ENCODE measurements around the gene DNAH17. TPM values are rescaled to one million over a fixed set of nuclear protein-coding genes. Genes with fewer than 3 reads are reported as not detected.

The DNAH17 gene
- total and polyA plus RNA-seq, 2 of the 13 experiments (the other 11 are each of a cell fraction or from before 2014, with no cell fraction given), result 0.86 to 1.6 TPM

DNA sequence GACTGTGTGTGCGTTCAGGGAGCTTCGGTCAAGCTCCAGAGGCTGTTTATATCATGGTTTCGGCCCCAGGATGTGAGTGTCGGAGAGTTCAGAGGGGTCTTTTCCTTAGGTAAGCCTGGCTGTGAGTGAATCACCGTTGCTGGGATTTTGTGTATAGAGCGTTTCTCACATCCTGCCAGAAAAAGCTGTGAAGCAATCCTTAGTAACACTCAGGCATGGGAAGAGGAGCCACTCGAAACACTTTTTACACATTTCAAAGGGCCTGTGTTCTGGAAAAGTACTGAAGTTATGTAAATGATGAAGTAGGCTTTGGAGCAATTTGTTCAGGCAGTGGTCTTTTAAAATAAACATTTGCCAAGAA, 198.1 kb downstream of the DNAH17 start (continued):
- TF ChIP-seq, protein P1, sequence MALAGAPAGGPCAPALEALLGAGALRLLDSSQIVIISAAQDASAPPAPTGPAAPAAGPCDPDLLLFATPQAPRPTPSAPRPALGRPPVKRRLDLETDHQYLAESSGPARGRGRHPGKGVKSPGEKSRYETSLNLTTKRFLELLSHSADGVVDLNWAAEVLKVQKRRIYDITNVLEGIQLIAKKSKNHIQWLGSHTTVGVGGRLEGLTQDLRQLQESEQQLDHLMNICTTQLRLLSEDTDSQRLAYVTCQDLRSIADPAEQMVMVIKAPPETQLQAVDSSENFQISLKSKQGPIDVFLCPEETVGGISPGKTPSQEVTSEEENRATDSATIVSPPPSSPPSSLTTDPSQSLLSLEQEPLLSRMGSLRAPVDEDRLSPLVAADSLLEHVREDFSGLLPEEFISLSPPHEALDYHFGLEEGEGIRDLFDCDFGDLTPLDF (CRISPR knock-in tag; IDR thresholded peaks at IDR 0.05), result no peak
- TF ChIP-seq CEBPB (IDR thresholded peaks at IDR 0.05; ENCODE audit: borderline replicate concordance, low read depth, low read length), result peak; percentile 90

DNA sequence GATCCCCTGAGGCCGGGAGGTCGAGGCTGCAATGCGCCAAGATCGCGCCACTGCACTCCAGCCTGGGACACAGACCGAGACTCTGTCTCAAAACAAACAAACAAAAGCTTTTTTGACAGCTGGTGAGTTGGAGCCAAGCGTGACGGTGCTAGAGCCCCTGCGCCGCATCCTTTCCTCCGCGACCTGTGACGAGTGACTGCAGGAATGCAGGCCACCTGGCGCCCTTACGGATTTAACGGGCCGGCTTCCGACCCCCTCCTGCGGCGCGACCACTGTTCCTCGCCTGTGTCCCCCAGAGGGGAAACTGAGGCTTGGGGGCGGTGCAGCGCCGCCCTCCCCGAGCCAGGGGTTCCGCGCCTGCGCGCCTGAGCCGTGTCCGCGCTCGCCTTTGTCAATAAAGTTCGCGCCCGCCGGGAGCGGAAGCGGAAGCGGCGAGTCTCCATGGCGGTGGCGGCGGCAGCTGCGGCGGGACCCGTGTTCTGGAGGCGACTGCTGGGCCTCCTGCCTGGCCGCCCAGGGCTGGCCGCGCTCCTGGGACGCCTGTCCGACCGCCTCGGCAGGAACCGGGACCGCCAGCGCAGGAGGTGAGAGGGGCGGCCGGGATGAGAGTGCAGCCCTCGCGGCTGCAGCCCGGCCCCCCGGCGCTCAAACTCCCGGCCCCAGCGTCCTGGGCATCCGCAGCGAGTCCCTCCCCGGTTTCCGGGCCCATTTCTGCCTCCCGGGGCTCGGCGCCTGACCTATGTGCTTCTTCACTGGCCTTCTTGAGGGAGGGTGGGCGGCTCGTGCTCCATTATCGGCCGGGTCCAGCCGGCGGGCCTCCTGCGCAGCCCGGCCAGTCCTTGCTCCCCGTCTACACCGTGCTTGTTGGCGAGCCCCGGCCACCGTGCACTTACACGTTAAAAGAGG, 198.7 kb downstream of the DNAH17 start, which contains the start of gene PGS1:
Gene PGS1, plus strand, starts transcription at position 425 of the 906 bp plus-strand sequence. Its CDS starts 17 bp downstream, at position 442.
- Histone ChIP-seq H3K9me3 (ENCODE audit: low read length) (no peaks in the 10 kb centered on the region), H3K9ac (ENCODE audit: insufficient read depth, low read depth, low read length) (peak within 1 kb of the TSS; percentile 90), H3K4me1 (ENCODE audit: insufficient read depth, low read length) (peaks cover 78% of the 10 kb centered on the region), H4K20me1 (ENCODE audit: insufficient read depth, low read length) (peaks cover 10% of the 10 kb centered on the region; the same call in 1 of the 2 replicates), H3K27ac (ENCODE audit: extremely low read length, insufficient read depth, low read length) (peak within 1 kb of the TSS; percentile 80), H2AFZ (ENCODE audit: low read length) (no peak within 1 kb of the TSS), H3K4me2 (ENCODE audit: low read depth, low read length) (peak within 1 kb of the TSS; percentile 87), H3K4me3 (replicated peaks in 1 of 3; ENCODE audit: insufficient read depth in 1 of 3, low read depth in 2 of 3, low read length in 3 of 3) (peak within 1 kb of the TSS; percentile 97 to 98 (median 97)), H3K36me3 (replicated peaks in 1 of 2; ENCODE audit: control insufficient read depth in 1 of 2, insufficient read depth in 2 of 2, low read length in 2 of 2) (no peaks in the 10 kb centered on the region; a peak in 1 of 5 replicates), H3K27me3 (ENCODE audit: control insufficient read depth in 1 of 2, insufficient read depth in 2 of 2, low read length in 2 of 2) (peaks cover 2 to 8% of the 10 kb centered on the region in 2 experiments; a peak in 1 of 5 replicates), H3K79me2 (ENCODE audit: insufficient read depth, low read length) (peaks cover 44% of the 10 kb centered on the region)
- FAIRE-seq (no peak), DNase-seq (ENCODE audit: low spot score) (no peak), ATAC-seq (peak; percentile 72)
- CTCF ChIA-PET (ENCODE audit: low intra/inter-chr PET ratio, low total read pairs), result interaction anchor here (1.3 kb wide), 1 partner anchor 43 kb away, joined by 5 read pairs; no protein-coding TSS in a partner anchor
- POLR2A ChIA-PET, result interaction anchor here (0.5 to 1.8 kb wide), 9 partner anchors 8 to 235 kb away, joined by 3 to 7 read pairs (median 4); no protein-coding TSS in a partner anchor
- intact Hi-C loops (cut with micrococcal nuclease; ENCODE audit: unreplicated experiment), result loop anchor here (5.0 to 10.0 kb wide), 2 partner anchors 44 to 64 kb away; no protein-coding TSS in a partner anchor
- in situ Hi-C loops (cut with HindIII; ENCODE audit: extremely low pct_ligation_motif_present, low pct_unique_long_range_greater_than_20kb), result no loop called here
- 18% methylated on average over 60 of the region's 89 CpGs for WGBS (ENCODE audit: low lambda C conversion rate)
- TSS peak; percentile 96 for BruUV-seq (replicated peaks)
- TF ChIP-seq CENPX (CRISPR knock-in tag; IDR thresholded peaks at IDR 0.05) (no peak), ERF (CRISPR knock-in tag; IDR thresholded peaks at IDR 0.05) (peak; percentile 99), ZMYM3 (CRISPR knock-in tag; IDR thresholded peaks at IDR 0.05) (peak; percentile 35), ZBTB37 (CRISPR knock-in tag; IDR thresholded peaks at IDR 0.05) (no peak), POLR2AphosphoS2 (IDR thresholded peaks at IDR 0.05; ENCODE audit: low read depth, low read length) (no peak), PHF8 (CRISPR knock-in tag; IDR thresholded peaks at IDR 0.05) (peak; percentile 96), AKNA (CRISPR knock-in tag; IDR thresholded peaks at IDR 0.05; ENCODE audit: borderline replicate concordance) (no peak), E2F5 (CRISPR knock-in tag; conservative IDR thresholded peaks at IDR 0.05) (peak; percentile 89), ZNF501 (CRISPR knock-in tag; IDR thresholded peaks at IDR 0.05) (peak; percentile 97), ZNF781 (CRISPR knock-in tag; IDR thresholded peaks at IDR 0.05; ENCODE audit: borderline replicate concordance, not compliant biosample characterization) (no peak)

Data from HepG2 (cell line).